Measurements from ENCODE around the gene CKLF. TPM values are rescaled to one million over a fixed set of nuclear protein-coding genes. Genes with fewer than 3 reads are reported as not detected.

Gene CKLF
- total RNA-seq, 2 donors from 2014 or later, result 22.5 to 40.7 TPM

- peak overlapping the region; percentile 73 for H3K4me3 ChIP-seq (ENCODE audit: low read length)
- H3K9me3 Mint-ChIP-seq, result peaks cover 4% of the 10 kb centered on the region
- WGBS, 2 experiments (ENCODE audit: insufficient coverage in 1 of 2, insufficient read length in 1 of 2), result 94 to 99% methylated on average over 9 of the region's 9 CpGs
- TF ChIP-seq CTCF (conservative IDR thresholded peaks at IDR 0.05), result no peak
- peaks cover 22% of the 10 kb centered on the region for H3K4me1 Mint-ChIP-seq
- no peaks in the 10 kb centered on the region for H3K9me3 ChIP-seq (ENCODE audit: control insufficient read depth, low read length)
- H3K36me3 Mint-ChIP-seq (ENCODE audit: low read depth), result no peaks in the 10 kb centered on the region
- no peak overlapping the region for H3K9ac ChIP-seq (ENCODE audit: extremely low read depth, low read length, poor library complexity, severe bottlenecking)
- H3K27me3 Mint-ChIP-seq (ENCODE audit: insufficient read depth), result peaks cover 12% of the 10 kb centered on the region
- no peak for DNase-seq
- H3K4me3 Mint-ChIP-seq, result peak overlapping the region; percentile 60
- peaks cover 4% of the 10 kb centered on the region for H3K4me1 ChIP-seq (ENCODE audit: control insufficient read depth, insufficient read depth, low read length)
- H3K27me3 ChIP-seq (ENCODE audit: control insufficient read depth, insufficient read depth, low read length, poor library complexity, severe bottlenecking), result no peaks in the 10 kb centered on the region
- peak overlapping the region; percentile 72 for H3K27ac Mint-ChIP-seq
- no peaks in the 10 kb centered on the region for H3K36me3 ChIP-seq (ENCODE audit: control insufficient read depth, insufficient read depth, low read length)
- H3K27ac ChIP-seq (ENCODE audit: low read depth, low read length), result no peak overlapping the region
These were observed 3.5 kb upstream of the CKLF start for GRCh38 chr16:66548868-66549267.

- Histone ChIP-seq H3K9ac (ENCODE audit: extremely low read depth, low read length, poor library complexity, severe bottlenecking) (peak within 1 kb of the TSS; percentile 65), H3K27ac (ENCODE audit: low read depth, low read length) (peak within 1 kb of the TSS; percentile 53), H3K27me3 (ENCODE audit: control insufficient read depth, insufficient read depth, low read length, poor library complexity, severe bottlenecking) (no peaks in the 10 kb centered on the region), H3K36me3 (ENCODE audit: control insufficient read depth, insufficient read depth, low read length) (no peaks in the 10 kb centered on the region), H3K4me3 (ENCODE audit: low read length) (peak within 1 kb of the TSS; percentile 73), H3K9me3 (ENCODE audit: control insufficient read depth, low read length) (no peaks in the 10 kb centered on the region), H3K4me1 (ENCODE audit: control insufficient read depth, insufficient read depth, low read length) (peaks cover 4% of the 10 kb centered on the region)
- Mint-ChIP-seq H3K4me3 (peak within 1 kb of the TSS; percentile 60), H3K27ac (peak within 1 kb of the TSS; percentile 84), H3K36me3 (ENCODE audit: low read depth) (no peaks in the 10 kb centered on the region), H3K9me3 (peaks cover 4% of the 10 kb centered on the region), H3K4me1 (peaks cover 22% of the 10 kb centered on the region), H3K27me3 (ENCODE audit: insufficient read depth) (peaks cover 12% of the 10 kb centered on the region)
- TF ChIP-seq CTCF (conservative IDR thresholded peaks at IDR 0.05), result peak; percentile 39
- peak; percentile 88 for DNase-seq
- 14 to 15% methylated on average over 30 to 80 of the region's 80 CpGs for WGBS, 2 experiments (ENCODE audit: insufficient coverage in 1 of 2, insufficient read length in 1 of 2)
These were observed 2.9 kb upstream of the CKLF start, which contains the start of gene TK2 for GRCh38 chr16:66549284-66550131. TK2 (minus strand) TSS chr16:66550122; CDS start chr16:66550061, 61 bp downstream.

- H3K36me3 ChIP-seq (ENCODE audit: control insufficient read depth, insufficient read depth, low read length), result no peaks in the 10 kb centered on the region
- H3K4me1 Mint-ChIP-seq, result peaks cover 22% of the 10 kb centered on the region
- no peaks in the 10 kb centered on the region for H3K9me3 ChIP-seq (ENCODE audit: control insufficient read depth, low read length)
- no peak overlapping the region for H3K4me3 ChIP-seq (ENCODE audit: low read length)
- H3K36me3 Mint-ChIP-seq (ENCODE audit: low read depth), result peaks cover 2% of the 10 kb centered on the region
- peak overlapping the region; percentile 63 for H3K4me3 Mint-ChIP-seq
- peaks cover 4% of the 10 kb centered on the region for H3K4me1 ChIP-seq (ENCODE audit: control insufficient read depth, insufficient read depth, low read length)
- no peak overlapping the region for H3K27ac ChIP-seq (ENCODE audit: low read depth, low read length)
- DNase-seq, result peak; percentile 82
- peaks cover 4% of the 10 kb centered on the region for H3K9me3 Mint-ChIP-seq
- no peak overlapping the region for H3K9ac ChIP-seq (ENCODE audit: extremely low read depth, low read length, poor library complexity, severe bottlenecking)
- H3K27ac Mint-ChIP-seq, result no peak overlapping the region
- WGBS, 2 experiments (ENCODE audit: insufficient coverage in 1 of 2, insufficient read length in 1 of 2), result 88 to 92% methylated on average over 6 of the region's 6 CpGs
- H3K27me3 ChIP-seq (ENCODE audit: control insufficient read depth, insufficient read depth, low read length, poor library complexity, severe bottlenecking), result no peaks in the 10 kb centered on the region
- peak; percentile 65 for TF ChIP-seq CTCF (conservative IDR thresholded peaks at IDR 0.05)
- peaks cover 12% of the 10 kb centered on the region for H3K27me3 Mint-ChIP-seq (ENCODE audit: insufficient read depth)
These were observed 1.0 kb upstream of the CKLF start for GRCh38 chr16:66551348-66551759.

Data from endodermal cell (in vitro differentiated cells).